HG03439 (cell line): ENCODE data around the gene ZFP36.
A peak's percentile ranks its signal among the peaks of the same experiment; 100 is the strongest.

Experiments
- ATAC-seq: cut with Tn5 transposase; IDR thresholded peaks from one replicate; pipeline ENCODE4 v1.9.1; 2021; ENCODE audit warnings: mild to moderate bottlenecking, moderate library complexity; ENCODE audit not compliant: unreplicated experiment

ZFP36 gene

DNA sequence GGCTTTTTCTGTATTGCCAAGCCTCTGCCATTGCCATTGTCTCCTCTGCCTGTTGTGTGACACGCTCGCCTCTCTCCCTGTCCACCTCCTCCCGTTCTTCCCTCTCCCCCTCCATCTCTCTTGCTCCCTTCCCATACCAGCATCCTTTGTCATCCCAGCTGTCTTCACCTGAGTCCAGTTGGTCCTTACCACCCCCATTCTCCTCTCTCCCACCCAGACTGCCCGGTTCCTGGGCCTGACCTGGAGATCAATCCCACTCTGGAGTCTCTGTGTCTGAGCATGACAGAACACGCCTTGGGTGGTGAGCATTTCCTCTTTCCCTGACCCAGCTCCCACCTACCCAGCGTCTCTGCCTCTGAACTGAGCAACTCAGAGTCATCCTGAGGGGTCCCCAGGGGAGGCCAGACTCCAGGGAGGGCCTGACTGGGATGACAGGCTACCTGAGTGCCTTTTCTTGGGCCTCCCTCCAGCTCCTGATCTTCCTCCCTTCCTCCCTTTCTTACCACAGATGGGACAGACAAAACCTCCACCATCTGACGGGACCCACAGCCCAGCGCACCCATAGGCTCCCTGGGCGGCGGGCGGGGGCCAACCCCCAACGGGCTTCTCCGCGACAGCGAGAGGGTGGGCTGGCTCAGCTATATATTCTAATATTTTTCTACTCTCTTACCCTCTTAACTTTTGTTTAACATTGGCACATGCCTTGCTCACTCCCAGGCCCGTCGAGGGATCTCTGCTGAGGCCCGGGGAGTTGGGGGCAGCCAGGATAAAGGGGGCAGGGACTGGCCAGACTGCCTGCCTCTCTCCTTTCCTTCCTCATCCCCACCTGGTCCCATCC is 23.4 kb upstream of the ZFP36 start:
- ATAC-seq: no peak

DNA sequence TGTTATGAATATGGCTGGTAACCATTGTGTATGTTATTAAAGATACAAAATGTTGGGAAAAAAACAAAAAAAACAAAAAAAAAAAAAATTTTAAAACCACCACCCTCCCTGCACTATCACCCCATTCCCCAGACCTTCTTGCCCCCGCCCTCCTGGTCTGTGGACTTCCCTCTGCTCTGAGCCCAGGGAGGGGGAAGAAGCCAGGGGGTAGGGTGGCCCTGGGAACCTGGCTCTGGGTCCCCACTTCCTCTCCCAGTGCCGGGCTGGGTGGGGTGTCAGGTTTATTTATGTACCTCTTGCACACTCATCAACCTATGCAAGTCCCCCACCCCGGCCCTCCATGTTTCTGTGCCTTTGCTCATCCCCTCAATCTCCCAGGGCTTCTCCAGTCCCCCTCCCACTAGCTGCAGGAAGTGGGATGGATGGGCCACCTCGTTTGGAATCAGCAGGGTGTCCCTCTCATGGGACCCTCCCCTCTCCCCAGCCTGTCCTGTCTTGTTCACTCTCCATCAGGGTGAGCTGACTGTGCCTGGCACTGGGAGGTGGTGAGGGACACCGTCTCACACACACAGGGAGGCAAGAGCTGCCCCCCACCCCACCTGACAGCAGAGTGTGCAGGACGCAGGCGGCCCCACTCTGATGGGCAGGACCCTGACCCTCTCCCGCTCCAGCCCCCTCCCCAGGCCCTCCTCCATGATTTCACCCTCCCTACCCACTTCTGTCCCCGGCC is 21.6 kb upstream of the ZFP36 start:
- no peak for ATAC-seq

DNA sequence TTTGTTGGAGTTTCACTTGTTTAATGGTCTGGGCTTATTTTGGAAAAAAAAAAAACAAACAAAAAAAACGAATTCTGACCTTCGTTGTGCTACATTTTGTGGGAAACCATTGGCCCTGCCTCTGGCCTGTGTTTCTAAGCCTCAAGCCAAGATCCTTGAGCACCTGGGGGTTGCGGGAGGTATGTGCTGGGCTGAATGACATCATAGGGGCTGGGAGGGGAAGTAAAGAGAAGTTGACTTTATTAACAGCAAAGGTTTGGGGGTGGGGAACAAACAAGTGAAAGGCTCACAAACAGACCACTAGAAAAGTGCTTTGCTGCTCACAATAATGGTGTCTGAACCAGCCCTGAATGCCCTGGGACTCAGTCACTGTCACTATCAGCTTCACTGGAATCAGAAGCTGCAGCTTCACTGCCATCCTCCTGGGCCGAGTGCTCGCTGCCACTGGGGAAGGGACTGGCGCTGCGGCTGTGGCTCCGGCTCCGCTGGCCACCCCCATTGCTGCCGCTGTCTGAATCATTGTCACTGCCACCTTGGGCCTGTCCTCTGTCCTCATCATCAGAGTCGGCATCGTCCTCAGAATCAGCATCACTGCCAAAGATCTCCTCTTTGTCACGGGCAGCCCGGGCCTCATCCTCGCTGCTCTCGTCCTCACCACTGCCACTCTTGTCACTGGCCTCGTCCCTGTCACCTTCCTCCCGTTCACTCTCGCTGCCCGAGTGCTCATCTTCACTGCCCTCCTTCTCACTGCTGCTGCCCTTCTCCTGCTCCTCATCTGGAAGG is 20.8 kb upstream of the ZFP36 start:
- no peak for ATAC-seq

DNA sequence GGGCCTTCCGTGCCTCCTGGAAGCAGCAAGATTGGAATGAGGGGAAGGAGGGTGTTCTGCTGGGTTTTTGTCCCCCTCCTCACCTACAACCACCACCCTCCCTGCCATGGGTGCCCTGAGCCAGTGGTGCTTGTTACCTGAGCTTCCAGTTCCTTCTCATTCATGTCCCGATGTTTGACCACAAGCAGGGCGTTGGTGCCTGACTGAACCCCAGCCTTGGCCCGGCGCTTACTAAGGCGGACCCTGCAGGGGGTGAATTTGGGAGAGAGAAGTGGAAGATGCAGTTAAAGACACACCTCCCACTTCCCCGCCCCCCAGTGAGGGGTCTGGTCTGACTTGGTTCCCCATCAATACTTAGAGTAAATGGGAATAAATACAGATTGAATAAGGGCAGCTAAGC is 20.1 kb upstream of the ZFP36 start:
- no peak for ATAC-seq

DNA sequence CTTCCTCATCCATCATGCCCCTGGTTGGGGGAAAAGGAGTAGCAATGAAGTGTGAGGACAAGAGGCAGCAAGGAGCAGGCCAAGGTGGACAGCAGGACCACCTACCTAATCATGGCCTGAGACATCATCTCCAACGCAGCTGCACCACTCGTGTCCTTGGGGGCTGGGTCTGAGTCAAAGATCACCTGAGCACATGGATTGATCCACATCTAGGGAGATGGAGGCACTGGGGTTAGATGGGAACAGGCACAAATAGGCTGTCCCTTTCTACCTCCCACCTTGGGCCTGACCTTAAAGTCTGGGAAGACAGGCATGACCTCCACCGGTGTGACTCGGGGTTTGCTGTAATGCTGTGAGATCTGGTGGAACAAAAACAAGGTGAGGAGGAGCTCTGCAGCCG is 18.0 kb upstream of the ZFP36 start:
- no peak for ATAC-seq

DNA sequence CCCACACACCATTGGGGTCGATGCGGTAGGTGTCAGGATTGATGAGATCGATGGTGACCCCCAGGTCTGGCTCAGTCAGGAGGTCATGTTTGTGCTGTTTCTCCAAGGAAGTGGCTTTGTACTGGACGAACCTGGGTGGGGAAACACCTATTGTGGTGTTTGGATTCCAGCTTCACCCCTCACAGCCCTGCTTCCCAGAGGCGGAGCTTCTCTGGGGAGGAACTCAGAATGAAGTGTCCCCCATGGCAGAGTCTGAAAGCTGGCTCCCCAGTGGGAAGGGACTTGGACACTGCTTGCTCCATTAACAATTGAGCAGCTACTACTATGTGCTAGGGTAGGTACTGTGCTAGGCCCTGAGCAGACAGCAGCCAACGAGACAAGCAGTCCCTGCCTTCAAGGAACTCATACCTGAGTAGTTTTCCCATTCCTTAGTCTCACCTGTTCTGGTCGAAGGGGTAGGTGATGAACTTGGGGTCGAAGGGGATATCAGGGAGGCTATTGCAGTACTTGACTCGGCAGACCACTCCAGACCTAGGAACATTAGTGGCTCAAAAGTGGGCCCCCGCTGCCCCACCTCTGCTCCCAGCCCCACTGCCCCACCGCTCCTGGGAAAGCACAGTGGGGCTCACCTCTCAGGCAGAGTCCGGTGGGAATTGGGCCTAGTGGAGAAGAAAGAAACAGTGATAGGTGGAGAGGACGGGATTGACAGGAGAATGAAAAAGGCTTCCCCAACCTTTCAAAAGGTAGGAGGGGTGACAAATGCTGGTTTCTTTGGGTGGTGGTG is 16.8 kb upstream of the ZFP36 start:
- ATAC-seq: no peak

DNA sequence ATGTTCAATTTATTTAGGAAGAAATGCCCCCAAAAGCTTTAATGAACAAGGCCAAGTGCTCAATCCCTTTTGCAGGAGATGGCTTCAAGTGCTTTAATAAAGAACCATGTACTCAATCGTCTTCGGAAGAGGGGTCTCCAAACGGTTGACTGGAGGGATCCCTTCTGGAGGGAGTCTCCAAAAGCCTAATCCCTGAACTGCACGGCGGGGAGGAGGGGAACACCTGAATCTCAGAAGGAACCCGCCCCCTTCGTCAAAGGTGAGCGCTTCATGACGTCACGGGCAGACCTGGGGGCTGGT is 16.2 kb upstream of the ZFP36 start:
- ATAC-seq: no peak

DNA sequence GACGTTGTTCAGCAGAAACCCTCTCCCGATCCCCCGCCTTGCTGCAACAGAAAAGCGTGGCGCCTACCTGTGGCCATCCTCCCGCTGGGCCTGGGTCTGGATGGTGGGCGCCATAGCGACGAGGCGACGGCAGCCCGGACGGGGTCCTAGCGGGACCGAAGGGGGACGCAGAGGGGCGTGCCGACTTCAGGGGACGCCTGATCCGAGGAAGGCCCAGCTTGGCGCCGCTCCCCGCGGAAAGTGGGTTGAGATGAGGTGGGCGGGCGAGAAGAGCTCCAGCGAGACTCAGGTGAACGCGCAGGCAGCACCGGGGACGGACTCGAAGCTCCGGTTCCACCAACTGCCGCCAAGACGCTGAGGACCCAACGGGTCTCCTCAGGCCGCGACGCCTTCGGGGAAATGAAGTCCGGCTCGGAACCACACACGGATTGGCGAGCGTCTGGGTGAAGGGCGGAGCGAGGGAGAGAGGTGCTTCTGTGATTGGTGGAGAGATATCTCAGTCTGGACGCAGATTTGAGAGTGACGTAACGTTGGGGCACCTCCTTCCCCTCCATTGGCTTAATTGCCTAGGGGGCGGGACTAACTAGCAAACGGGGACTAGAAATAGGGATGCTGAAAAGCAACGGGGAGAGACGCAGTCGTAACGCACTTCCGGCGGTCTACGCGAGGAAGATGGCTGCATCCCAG is 15.8 kb upstream of the ZFP36 start, which contains the start of the genes MED29 and PAF1:
Gene MED29 (plus strand): TSS at position 628 of the 687 bp plus-strand sequence. CDS start 45 bp downstream, at position 673.
Gene PAF1 (minus strand): TSS at position 356 of the 687 bp plus-strand sequence. CDS start 242 bp downstream, at position 114.
- peak; percentile 91 for ATAC-seq

DNA sequence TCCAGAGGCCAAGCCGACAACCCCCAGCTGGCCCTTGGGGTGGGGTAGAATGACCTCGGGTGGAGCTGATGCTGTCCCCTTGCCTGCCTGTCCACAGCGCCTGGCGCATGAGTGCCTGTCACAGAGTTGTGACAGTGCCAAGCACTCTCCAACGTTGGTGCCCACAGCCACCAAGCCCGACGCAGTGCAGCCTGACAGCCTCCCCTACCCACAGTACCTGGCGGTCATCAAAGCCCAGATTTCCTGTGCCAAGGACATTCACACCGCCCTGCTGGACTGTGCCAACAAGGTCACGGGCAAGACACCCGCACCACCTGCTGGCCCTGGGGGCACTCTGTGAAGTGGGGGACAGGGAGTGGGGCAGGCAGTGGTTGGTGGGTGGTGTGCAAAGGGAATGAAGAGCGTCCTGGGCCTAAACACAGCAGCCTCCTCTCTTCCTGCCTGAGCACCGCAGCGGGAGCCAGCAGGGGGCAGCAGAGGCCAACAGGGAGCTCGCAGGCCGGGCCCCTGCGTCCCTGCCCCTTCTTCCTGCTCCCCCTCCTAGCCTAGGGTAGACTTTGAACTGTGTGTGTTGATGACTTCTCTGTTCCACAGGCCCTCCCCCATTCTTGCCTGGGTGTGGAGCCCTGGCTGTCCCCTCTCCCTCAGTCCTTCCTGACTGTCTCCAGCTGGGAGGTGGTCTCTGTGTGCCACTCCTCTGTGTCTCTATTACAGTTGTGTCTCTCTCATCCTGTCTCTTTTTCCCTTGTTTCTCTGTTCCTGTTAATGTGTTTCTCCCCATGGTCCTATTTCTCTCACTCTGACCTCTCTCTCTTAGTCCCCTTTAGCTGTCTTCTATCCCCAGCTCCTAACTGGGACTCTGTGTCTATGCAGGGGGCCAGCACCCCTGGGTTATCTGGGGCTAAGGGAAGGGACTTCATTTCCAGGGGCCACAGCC is 9.0 kb upstream of the ZFP36 start:
- no peak for ATAC-seq

DNA sequence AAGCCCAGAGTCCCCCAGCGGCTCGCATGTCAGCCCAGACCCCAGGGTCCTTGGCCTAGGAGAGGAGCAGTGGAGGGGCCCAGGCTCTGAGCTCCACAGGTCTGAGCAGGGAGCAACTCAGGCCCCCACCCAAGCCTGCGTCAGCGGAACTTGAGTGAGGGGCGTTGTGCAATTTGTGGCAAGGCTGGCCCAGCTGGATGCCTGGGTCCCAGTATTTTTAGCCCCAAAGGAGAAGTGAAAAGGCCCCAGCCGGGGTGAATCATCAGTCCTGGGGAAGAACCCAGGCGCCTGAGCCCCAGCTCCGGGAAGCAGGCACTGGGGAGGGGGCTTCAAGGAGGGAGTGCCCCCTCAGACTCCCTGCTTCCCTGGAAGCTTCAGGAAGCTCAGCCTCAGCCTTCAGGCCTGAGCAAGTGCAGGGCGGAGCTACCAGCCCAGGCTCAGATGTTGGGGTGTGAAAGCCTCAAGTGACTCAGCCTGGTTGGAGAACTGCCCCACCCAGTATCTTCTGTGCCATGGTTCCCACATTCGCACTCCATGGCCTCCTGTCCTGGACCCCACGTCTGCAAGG is 8.3 kb upstream of the ZFP36 start:
- ATAC-seq: no peak

DNA sequence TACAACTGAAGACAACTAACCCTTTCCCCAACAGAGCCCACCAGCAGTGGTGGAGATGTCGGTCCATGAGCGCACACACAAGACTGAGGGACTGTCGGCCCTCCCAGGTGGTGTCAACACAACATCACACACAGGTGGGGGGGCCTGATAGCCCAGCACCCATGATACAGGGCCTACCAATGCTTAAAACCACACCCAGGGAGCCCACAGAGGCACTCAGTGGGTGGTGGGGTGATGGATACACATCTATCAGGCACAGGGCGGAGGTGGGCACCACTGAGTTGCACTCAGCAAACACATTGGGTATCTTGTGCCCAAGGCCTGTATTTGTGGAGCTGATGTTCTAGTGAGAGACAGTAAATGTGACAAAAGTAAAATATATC is 7.0 kb upstream of the ZFP36 start:
- ATAC-seq: no peak

DNA sequence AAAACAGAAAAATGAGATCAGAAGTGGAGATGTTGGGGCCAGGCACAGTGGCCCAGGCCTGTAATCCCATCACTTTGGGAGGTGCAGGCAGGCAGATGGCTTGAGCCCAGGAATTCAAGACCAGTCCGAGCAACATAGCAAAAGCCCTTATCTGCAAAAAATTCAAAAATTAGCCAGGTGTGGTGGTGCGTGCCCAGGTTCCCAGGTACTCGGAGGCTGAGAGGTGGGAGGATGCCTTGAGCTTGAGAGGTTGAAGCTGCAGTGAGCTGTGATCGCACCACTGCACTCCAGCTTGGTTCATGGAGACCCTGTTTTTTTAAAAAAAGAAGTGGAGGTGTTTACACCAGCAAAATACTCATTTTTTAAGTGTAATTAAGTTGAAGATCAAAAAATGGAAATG is 6.6 kb upstream of the ZFP36 start:
- ATAC-seq: no peak

DNA sequence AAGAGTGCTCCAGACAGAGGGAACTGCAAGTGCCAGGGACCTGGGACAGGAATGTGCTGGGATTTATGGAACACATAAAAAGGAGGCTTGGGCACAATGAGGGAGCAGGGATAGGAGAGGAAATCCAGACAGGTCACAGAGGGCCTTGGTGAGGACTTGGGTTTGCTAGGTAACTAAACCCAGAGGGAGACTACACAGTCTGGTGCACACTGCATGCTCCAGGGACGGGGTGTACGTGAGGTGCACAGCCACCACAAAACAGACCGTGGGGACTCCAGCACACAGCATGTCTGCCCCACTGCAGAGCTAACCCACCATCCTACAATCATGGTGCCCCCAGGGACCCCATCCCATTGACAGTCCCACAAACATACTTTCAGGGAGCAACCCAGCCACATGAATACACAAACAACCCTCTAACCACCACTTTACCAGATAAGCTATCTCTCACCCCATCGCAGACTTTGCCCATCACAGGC is 5.5 kb upstream of the ZFP36 start:
- no peak for ATAC-seq

DNA sequence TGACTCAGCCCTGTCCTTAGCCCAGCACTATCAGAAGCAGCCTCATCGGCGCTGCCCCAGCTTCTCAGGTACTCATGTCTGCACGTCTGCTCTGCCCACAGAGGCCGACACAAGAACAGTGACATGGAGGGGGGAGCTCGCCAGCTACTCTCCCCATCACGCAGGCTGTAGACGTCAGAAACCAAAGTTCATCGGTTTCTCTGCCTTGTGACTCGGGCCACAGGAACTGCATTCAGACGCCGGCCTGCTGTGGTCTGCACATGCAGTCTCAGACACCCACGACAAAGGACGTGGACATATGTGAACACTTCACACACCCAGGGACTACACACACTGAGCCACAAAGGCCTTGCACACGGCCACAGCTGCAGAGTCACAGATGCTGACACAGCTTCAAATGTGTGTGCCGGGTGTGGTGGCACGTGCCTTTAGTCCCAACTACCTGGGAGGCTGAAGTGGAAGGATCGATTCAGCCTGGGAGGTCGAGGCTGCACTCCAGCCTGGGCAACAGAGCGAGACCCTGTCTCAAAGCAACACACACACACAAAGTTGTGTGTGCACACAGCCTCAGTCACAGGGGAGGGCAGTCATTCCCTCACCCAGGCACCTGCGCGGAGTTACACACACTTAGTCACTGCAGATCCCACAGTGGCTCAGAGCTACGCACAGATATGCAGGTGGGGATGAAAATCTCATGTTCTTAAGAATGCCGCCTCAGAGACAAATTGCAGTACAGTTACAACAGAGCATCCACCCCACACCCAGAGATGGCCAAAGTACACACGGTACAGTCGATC is 4.9 kb upstream of the ZFP36 start:
- no peak for ATAC-seq

DNA sequence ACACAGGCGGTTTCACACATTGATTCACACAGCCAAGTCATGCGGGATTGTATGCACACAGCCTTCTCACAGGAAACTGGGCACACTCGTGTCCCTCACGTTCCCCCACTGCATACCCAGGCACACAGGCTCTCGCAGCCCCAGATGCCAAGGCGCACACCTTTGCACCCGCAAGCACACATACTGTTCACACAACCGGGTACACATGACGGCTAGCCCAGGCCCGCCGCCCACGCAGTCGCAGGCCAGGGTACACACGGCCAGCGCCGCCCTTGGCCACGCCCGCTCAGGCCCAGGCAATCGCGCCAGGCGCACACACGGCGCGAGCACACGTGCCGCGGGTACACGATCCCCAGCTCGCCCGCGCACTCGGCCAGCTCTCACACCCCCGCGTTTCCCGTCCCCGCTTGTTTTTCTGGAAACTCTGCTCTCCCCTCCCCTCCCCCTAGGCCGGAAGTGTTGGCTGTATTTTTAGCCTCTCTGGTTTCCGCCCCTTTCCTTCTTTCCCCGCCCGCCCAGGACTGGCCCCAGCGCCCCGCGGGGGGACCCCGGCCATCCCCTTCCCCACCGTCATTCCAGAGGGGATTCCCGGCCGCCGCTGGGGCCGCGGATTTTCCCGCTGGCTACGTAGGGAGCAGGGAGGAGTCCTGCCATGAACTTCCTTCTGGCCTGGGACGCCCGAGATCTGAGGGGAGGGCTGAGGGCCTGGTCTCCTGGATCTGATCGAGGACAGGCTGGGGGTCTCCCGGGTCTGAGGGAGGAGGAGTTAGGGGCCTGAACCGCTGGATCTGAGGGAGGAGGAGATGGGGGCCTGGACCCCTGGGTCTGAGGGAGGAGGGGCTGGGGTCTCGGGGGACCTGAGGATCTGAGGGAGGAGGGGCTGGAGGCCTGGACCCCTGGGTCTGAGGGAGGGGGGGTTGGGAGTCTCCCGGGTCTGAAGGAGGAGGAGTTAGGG is 4.0 kb upstream of the ZFP36 start:
- no peak for ATAC-seq
